ENCODE data around the gene MDM4.
"Not testable (repeated sequence)": the region's sequence is repeated elsewhere in the genome, so short reads cannot be mapped to it uniquely, and the experiment has no call there.

MDM4 gene

GRCh38 chr1:204564835-204565234 lies 48.6 kb downstream of the MDM4 start:
- H3K4me1 ChIP-seq (ENCODE audit: control insufficient read depth, insufficient read depth, low read length): peaks cover 51% of the 10 kb centered on the region
- H3K9ac ChIP-seq (ENCODE audit: low read depth, low read length): no peak overlapping the region
- H3K36me3 ChIP-seq (ENCODE audit: control insufficient read depth, insufficient read depth, low read length): no peaks in the 10 kb centered on the region
- H3K4me3 ChIP-seq (ENCODE audit: low read depth, low read length): no peak overlapping the region
- H3K9me3 ChIP-seq (ENCODE audit: control insufficient read depth, insufficient read depth, low read length): no peaks in the 10 kb centered on the region
- peak overlapping the region; percentile 26 for H3K27ac ChIP-seq (ENCODE audit: low read depth, low read length)
- H3K27me3 ChIP-seq (ENCODE audit: control insufficient read depth, insufficient read depth, low read length): 0 out of 2 replicates have a peak, but pooled peaks cover 5% of the 10 kb centered on the region

GRCh38 chr1:204565617-204566582 lies 49.7 kb downstream of the MDM4 start:
- H3K9ac ChIP-seq (ENCODE audit: low read depth, low read length): no peak overlapping the region
- H3K36me3 ChIP-seq (ENCODE audit: control insufficient read depth, insufficient read depth, low read length): no peaks in the 10 kb centered on the region
- H3K27ac ChIP-seq (ENCODE audit: low read depth, low read length): peak overlapping the region; percentile 26
- no peaks in the 10 kb centered on the region for H3K9me3 ChIP-seq (ENCODE audit: control insufficient read depth, insufficient read depth, low read length)
- peaks cover 43% of the 10 kb centered on the region for H3K4me1 ChIP-seq (ENCODE audit: control insufficient read depth, insufficient read depth, low read length)
- H3K27me3 ChIP-seq (ENCODE audit: control insufficient read depth, insufficient read depth, low read length): 0 out of 2 replicates have a peak, but pooled peaks cover 5% of the 10 kb centered on the region
- peak overlapping the region; percentile 15 for H3K4me3 ChIP-seq (ENCODE audit: low read depth, low read length)

- peaks cover 47% of the 10 kb centered on the region for H3K4me1 ChIP-seq (ENCODE audit: control insufficient read depth, insufficient read depth, low read length)
- H3K4me3 ChIP-seq (ENCODE audit: low read depth, low read length): no peak overlapping the region
- no peaks in the 10 kb centered on the region for H3K36me3 ChIP-seq (ENCODE audit: control insufficient read depth, insufficient read depth, low read length)
- no peak overlapping the region for H3K9ac ChIP-seq (ENCODE audit: low read depth, low read length)
- H3K9me3 ChIP-seq (ENCODE audit: control insufficient read depth, insufficient read depth, low read length): no peaks in the 10 kb centered on the region
- 0 out of 2 replicates have a peak, but pooled peaks cover 5% of the 10 kb centered on the region for H3K27me3 ChIP-seq (ENCODE audit: control insufficient read depth, insufficient read depth, low read length)
- no peak overlapping the region for H3K27ac ChIP-seq (ENCODE audit: low read depth, low read length)
Observed at GRCh38 chr1:204566583-204566955, 50.4 kb downstream of the MDM4 start.

GRCh38 chr1:204567071-204567470 lies 50.9 kb downstream of the MDM4 start:
- Histone ChIP-seq H3K36me3 (ENCODE audit: control insufficient read depth, insufficient read depth, low read length) (no peaks in the 10 kb centered on the region), H3K27ac (ENCODE audit: low read depth, low read length) (no peak overlapping the region), H3K9ac (ENCODE audit: low read depth, low read length) (no peak overlapping the region), H3K4me1 (ENCODE audit: control insufficient read depth, insufficient read depth, low read length) (peaks cover 52% of the 10 kb centered on the region), H3K9me3 (ENCODE audit: control insufficient read depth, insufficient read depth, low read length) (no peaks in the 10 kb centered on the region), H3K27me3 (ENCODE audit: control insufficient read depth, insufficient read depth, low read length) (0 out of 2 replicates have a peak, but pooled peaks cover 5% of the 10 kb centered on the region), H3K4me3 (ENCODE audit: low read depth, low read length) (no peak overlapping the region)

- Histone ChIP-seq H3K4me3 (ENCODE audit: low read depth, low read length) (no peak overlapping the region), H3K27ac (ENCODE audit: low read depth, low read length) (no peak overlapping the region), H3K27me3 (ENCODE audit: control insufficient read depth, insufficient read depth, low read length) (0 out of 2 replicates have a peak, but pooled peaks cover 5% of the 10 kb centered on the region), H3K4me1 (ENCODE audit: control insufficient read depth, insufficient read depth, low read length) (peaks cover 60% of the 10 kb centered on the region), H3K9ac (ENCODE audit: low read depth, low read length) (no peak overlapping the region), H3K9me3 (ENCODE audit: control insufficient read depth, insufficient read depth, low read length) (no peaks in the 10 kb centered on the region), H3K36me3 (ENCODE audit: control insufficient read depth, insufficient read depth, low read length) (no peaks in the 10 kb centered on the region)
Observed at GRCh38 chr1:204568576-204569315, 52.5 kb downstream of the MDM4 start.

GRCh38 chr1:204569478-204569877 lies 53.3 kb downstream of the MDM4 start:
- no peaks in the 10 kb centered on the region for H3K9me3 ChIP-seq (ENCODE audit: control insufficient read depth, insufficient read depth, low read length)
- H3K36me3 ChIP-seq (ENCODE audit: control insufficient read depth, insufficient read depth, low read length): no peaks in the 10 kb centered on the region
- H3K27ac ChIP-seq (ENCODE audit: low read depth, low read length): no peak overlapping the region
- H3K4me1 ChIP-seq (ENCODE audit: control insufficient read depth, insufficient read depth, low read length): peaks cover 67% of the 10 kb centered on the region
- H3K27me3 ChIP-seq (ENCODE audit: control insufficient read depth, insufficient read depth, low read length): 0 out of 2 replicates have a peak, but pooled peaks cover 5% of the 10 kb centered on the region
- H3K4me3 ChIP-seq (ENCODE audit: low read depth, low read length): no peak overlapping the region
- H3K9ac ChIP-seq (ENCODE audit: low read depth, low read length): no peak overlapping the region

GRCh38 chr1:204570021-204570420 lies 53.8 kb downstream of the MDM4 start:
- not testable (repeated sequence) for H3K9me3 ChIP-seq (ENCODE audit: control insufficient read depth, insufficient read depth, low read length); H3K27ac ChIP-seq (ENCODE audit: low read depth, low read length)
- peaks cover 68% of the 10 kb centered on the region for H3K4me1 ChIP-seq (ENCODE audit: control insufficient read depth, insufficient read depth, low read length)

GRCh38 chr1:204571128-204571527 lies 54.9 kb downstream of the MDM4 start:
- Histone ChIP-seq H3K9me3 (ENCODE audit: control insufficient read depth, insufficient read depth, low read length) (no peaks in the 10 kb centered on the region), H3K27me3 (ENCODE audit: control insufficient read depth, insufficient read depth, low read length) (peaks cover 16% of the 10 kb centered on the region), H3K9ac (ENCODE audit: low read depth, low read length) (no peak overlapping the region), H3K27ac (ENCODE audit: low read depth, low read length) (no peak overlapping the region), H3K36me3 (ENCODE audit: control insufficient read depth, insufficient read depth, low read length) (no peaks in the 10 kb centered on the region), H3K4me3 (ENCODE audit: low read depth, low read length) (no peak overlapping the region), H3K4me1 (ENCODE audit: control insufficient read depth, insufficient read depth, low read length) (peaks cover 68% of the 10 kb centered on the region)

More at GRCh38 chr1:204570021-204570420, 53.8 kb downstream of the MDM4 start:
- not testable (repeated sequence) for H3K4me3 ChIP-seq (ENCODE audit: low read depth, low read length); H3K9ac ChIP-seq (ENCODE audit: low read depth, low read length); H3K36me3 ChIP-seq (ENCODE audit: control insufficient read depth, insufficient read depth, low read length)
- peaks cover 10% of the 10 kb centered on the region for H3K27me3 ChIP-seq (ENCODE audit: control insufficient read depth, insufficient read depth, low read length)

GRCh38 chr1:204571631-204572030 lies 55.4 kb downstream of the MDM4 start:
- Histone ChIP-seq H3K9me3 (ENCODE audit: control insufficient read depth, insufficient read depth, low read length) (no peaks in the 10 kb centered on the region), H3K27ac (ENCODE audit: low read depth, low read length) (no peak overlapping the region), H3K36me3 (ENCODE audit: control insufficient read depth, insufficient read depth, low read length) (no peaks in the 10 kb centered on the region), H3K4me3 (ENCODE audit: low read depth, low read length) (no peak overlapping the region), H3K9ac (ENCODE audit: low read depth, low read length) (no peak overlapping the region), H3K4me1 (ENCODE audit: control insufficient read depth, insufficient read depth, low read length) (peaks cover 68% of the 10 kb centered on the region), H3K27me3 (ENCODE audit: control insufficient read depth, insufficient read depth, low read length) (peaks cover 16% of the 10 kb centered on the region)

GRCh38 chr1:204572923-204573922 lies 57.0 kb downstream of the MDM4 start:
- peak overlapping the region; percentile 16 for H3K27ac ChIP-seq (ENCODE audit: low read depth, low read length)
- H3K36me3 ChIP-seq (ENCODE audit: control insufficient read depth, insufficient read depth, low read length): no peaks in the 10 kb centered on the region
- peaks cover 73% of the 10 kb centered on the region for H3K4me1 ChIP-seq (ENCODE audit: control insufficient read depth, insufficient read depth, low read length)
- peaks cover 12% of the 10 kb centered on the region for H3K27me3 ChIP-seq (ENCODE audit: control insufficient read depth, insufficient read depth, low read length)
- H3K9me3 ChIP-seq (ENCODE audit: control insufficient read depth, insufficient read depth, low read length): no peaks in the 10 kb centered on the region
- no peak overlapping the region for H3K9ac ChIP-seq (ENCODE audit: low read depth, low read length)
- H3K4me3 ChIP-seq (ENCODE audit: low read depth, low read length): no peak overlapping the region

Measured in HUES48 (cell line).